HEK293 (cell line): ENCODE measurements around the gene PLA2G4E.

Experiments
- CTCF ChIA-PET: fragments of 350-600 bp; formaldehyde crosslinking; extraction: SDS; loops from one replicate; lab custom pipeline; 2021; ENCODE audit warnings: antibody characterized with exemption; lab: Yijun Ruan, JAX
- POLR2A ChIA-PET: fragments of 300-600 bp; formaldehyde crosslinking; extraction: SDS; loops from one replicate; lab custom pipeline; 2020; ENCODE audit warnings: antibody characterized with exemption, inconsistent platforms; lab: Yijun Ruan, JAX
- H3K27ac ChIP-seq: fragments of 200-500 bp; sonication (Bioruptor generic); 2 replicates; pipeline ENCODE4 v1.5.1; 2014; ENCODE audit warnings: low read depth, low read length, control low read depth, inconsistent platforms; ENCODE audit errors: extremely low read depth
- H3K36me3 ChIP-seq, 2 experiments: fragments of 200-500 bp in 1 of 2; sonication (Bioruptor generic) in 1 of 2; 1 replicate in 1 of 2; 2 replicates in 1 of 2; pipeline ENCODE4 v1.5.1; 2014 to 2017; ENCODE audit warnings: inconsistent platforms in 2 of 2, low read length in 2 of 2; ENCODE audit not compliant: control insufficient read depth in 2 of 2, insufficient read depth in 1 of 2
- H3K4me1 ChIP-seq: fragments of 200-500 bp; sonication (Bioruptor generic); 2 replicates; pipeline ENCODE4 v1.5.1; 2014; ENCODE audit warnings: mild to moderate bottlenecking, low read length, inconsistent platforms; ENCODE audit not compliant: control insufficient read depth, insufficient read depth
- H3K4me3 ChIP-seq: 2 replicates; pipeline ENCODE4 v1.5.1; 2011; ENCODE audit warnings: low read depth, mild to moderate bottlenecking, control low read depth, low read length, moderate library complexity
- H3K9me3 ChIP-seq: fragments of 200-500 bp; sonication (Bioruptor generic); 2 replicates; pipeline ENCODE4 v1.5.1; 2014; ENCODE audit warnings: low read depth, low read length, inconsistent platforms; ENCODE audit not compliant: control insufficient read depth, insufficient read depth
- GLIS1 ChIP-seq: fragments of 450-650 bp; formaldehyde crosslinking; IDR thresholded peaks from 2 replicates; pipeline ENCODE4 v1.5.1; 2016; ENCODE audit warnings: missing biosample characterization, missing genetic modification characterization
- OVOL3 ChIP-seq: fragments of 450-650 bp; formaldehyde crosslinking; IDR thresholded peaks from 2 replicates; pipeline ENCODE4 v1.5.1; 2016; ENCODE audit warnings: missing biosample characterization, missing genetic modification characterization
- PRDM6 ChIP-seq: fragments of 450-650 bp; formaldehyde crosslinking; IDR thresholded peaks from 2 replicates; pipeline ENCODE4 v1.5.1; 2017; ENCODE audit warnings: missing biosample characterization, missing genetic modification characterization
- REPIN1 ChIP-seq: fragments of 450-650 bp; formaldehyde crosslinking; IDR thresholded peaks from 2 replicates; pipeline ENCODE4 v1.5.1; 2017; ENCODE audit warnings: missing biosample characterization, missing genetic modification characterization, low read depth
- SETDB1 ChIP-seq: IDR thresholded peaks from one replicate; pipeline ENCODE4 v1.6.1; 2017; ENCODE audit warnings: mild to moderate bottlenecking, low read length, moderate library complexity, mixed read lengths; ENCODE audit not compliant: insufficient read length
- ZFHX2 ChIP-seq: fragments of 450-650 bp; formaldehyde crosslinking; conservative IDR thresholded peaks from 2 replicates; pipeline ENCODE4 v1.5.1; 2016; ENCODE audit warnings: missing biosample characterization, missing genetic modification characterization
- ZNF169 ChIP-seq: fragments of 450-650 bp; formaldehyde crosslinking; IDR thresholded peaks from 2 replicates; pipeline ENCODE4 v1.5.1; 2016; ENCODE audit warnings: missing biosample characterization, missing genetic modification characterization
- ZNF202 ChIP-seq: fragments of 450-650 bp; formaldehyde crosslinking; IDR thresholded peaks from 2 replicates; pipeline ENCODE4 v1.5.1; 2016; ENCODE audit warnings: missing biosample characterization, missing genetic modification characterization, borderline replicate concordance
- ZNF423 ChIP-seq: fragments of 450-650 bp; formaldehyde crosslinking; IDR thresholded peaks from 2 replicates; pipeline ENCODE4 v1.5.1; 2016; ENCODE audit warnings: missing biosample characterization, missing genetic modification characterization
- ZNF510 ChIP-seq: fragments of 450-650 bp; formaldehyde crosslinking; IDR thresholded peaks from 2 replicates; pipeline ENCODE4 v1.5.1; 2018; ENCODE audit warnings: mild to moderate bottlenecking, missing genetic modification characterization, missing biosample characterization; ENCODE audit not compliant: insufficient replicate concordance
- ZNF518A ChIP-seq: fragments of 450-650 bp; formaldehyde crosslinking; conservative IDR thresholded peaks from 2 replicates; pipeline ENCODE4 v1.5.1; 2016; ENCODE audit warnings: low read depth, missing biosample characterization, missing genetic modification characterization
- ZNF558 ChIP-seq: fragments of 450-650 bp; formaldehyde crosslinking; IDR thresholded peaks from 2 replicates; pipeline ENCODE4 v1.5.1; 2016; ENCODE audit warnings: missing biosample characterization, missing genetic modification characterization
- ZNF639 ChIP-seq: fragments of 450-650 bp; formaldehyde crosslinking; IDR thresholded peaks from 2 replicates; pipeline ENCODE4 v1.5.1; 2016; ENCODE audit warnings: missing biosample characterization, missing genetic modification characterization
- ZNF658 ChIP-seq: fragments of 450-650 bp; formaldehyde crosslinking; IDR thresholded peaks from 2 replicates; pipeline ENCODE4; 2016; ENCODE audit warnings: missing biosample characterization, missing genetic modification characterization
- ZNF670 ChIP-seq: fragments of 450-650 bp; formaldehyde crosslinking; IDR thresholded peaks from 2 replicates; pipeline ENCODE4 v1.5.1; 2016; ENCODE audit warnings: missing biosample characterization, missing genetic modification characterization, low read depth
- ZNF707 ChIP-seq: fragments of 450-650 bp; formaldehyde crosslinking; IDR thresholded peaks from 2 replicates; pipeline ENCODE4 v1.5.1; 2016; ENCODE audit warnings: missing biosample characterization, missing genetic modification characterization
- TF ChIP-seq, protein P1 (sequence below): fragments of 450-650 bp; formaldehyde crosslinking; IDR thresholded peaks from 2 replicates; pipeline ENCODE4 v1.5.1; 2016; ENCODE audit warnings: missing biosample characterization, missing genetic modification characterization
- TF ChIP-seq, protein P2 (sequence below): fragments of 450-650 bp; IDR thresholded peaks from 2 replicates; pipeline ENCODE4 v1.5.1; 2018; ENCODE audit warnings: missing biosample characterization, missing genetic modification characterization
- TF ChIP-seq, protein P3 (sequence below): fragments of 450-650 bp; formaldehyde crosslinking; IDR thresholded peaks from 2 replicates; pipeline ENCODE4 v1.5.1; 2016; ENCODE audit warnings: missing biosample characterization, missing genetic modification characterization, borderline replicate concordance

Gene PLA2G4E

DNA sequence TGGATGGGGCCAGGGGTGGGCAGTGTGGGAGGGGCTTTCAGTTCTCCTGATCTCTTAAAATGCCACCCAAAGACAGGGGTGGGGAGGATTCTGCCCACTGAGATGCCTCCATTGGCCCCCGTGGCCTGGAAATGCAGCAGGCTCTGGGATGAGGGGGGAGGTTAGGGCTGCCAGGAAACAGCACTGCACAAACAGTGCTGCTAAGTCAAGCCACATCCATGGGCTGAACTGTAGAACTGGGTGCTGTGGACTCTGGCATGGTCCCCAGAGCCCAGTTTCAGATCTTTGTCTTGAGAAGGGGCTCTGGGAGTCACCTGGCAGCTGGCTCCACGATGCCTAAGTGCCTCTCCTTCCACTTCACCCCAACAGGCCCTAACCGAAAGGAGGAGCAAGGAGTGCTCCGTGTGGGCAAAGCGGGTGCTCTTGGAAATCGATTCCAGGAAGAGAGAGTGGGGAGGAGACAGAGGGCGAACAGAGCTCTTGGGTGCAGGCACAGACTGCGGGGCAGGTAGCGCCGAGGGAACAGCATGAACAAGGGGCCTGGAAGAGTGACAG lies 7.8 kb downstream of the PLA2G4E start (continued):
- no peak for TF ChIP-seq ZFHX2 (tag by site-specific recombination)
- TF ChIP-seq, all 188 proteins: peak for 0

DNA sequence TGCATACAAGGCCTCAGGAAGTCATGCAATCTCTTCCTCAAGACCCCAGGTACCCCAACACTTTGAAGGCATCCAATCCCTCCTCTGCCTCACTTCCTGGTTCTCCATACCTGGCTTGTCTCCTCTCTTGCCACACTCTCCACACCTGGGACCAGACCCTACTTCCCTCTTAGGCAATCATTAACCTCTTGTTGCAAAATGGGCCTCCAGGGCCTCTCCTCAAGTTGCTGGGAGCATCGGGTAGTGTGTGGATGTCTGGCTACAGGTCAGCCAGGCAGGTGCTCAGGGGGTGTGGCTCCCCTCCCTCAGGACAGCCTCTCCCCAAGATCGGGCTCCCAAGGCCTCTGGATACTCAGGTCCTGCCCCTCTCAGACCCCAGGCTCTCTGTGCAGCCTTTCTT lies 8.6 kb downstream of the PLA2G4E start:
- ChIA-PET POLR2A (no interaction called here), CTCF (no interaction called here)
- Histone ChIP-seq H3K4me1 (no peaks in the 10 kb centered on the region), H3K9me3 (no peaks in the 10 kb centered on the region), H3K4me3 (no peak overlapping the region), H3K36me3 (no peaks in the 10 kb centered on the region), H3K27ac (no peak overlapping the region)
- TF ChIP-seq, protein P1, sequence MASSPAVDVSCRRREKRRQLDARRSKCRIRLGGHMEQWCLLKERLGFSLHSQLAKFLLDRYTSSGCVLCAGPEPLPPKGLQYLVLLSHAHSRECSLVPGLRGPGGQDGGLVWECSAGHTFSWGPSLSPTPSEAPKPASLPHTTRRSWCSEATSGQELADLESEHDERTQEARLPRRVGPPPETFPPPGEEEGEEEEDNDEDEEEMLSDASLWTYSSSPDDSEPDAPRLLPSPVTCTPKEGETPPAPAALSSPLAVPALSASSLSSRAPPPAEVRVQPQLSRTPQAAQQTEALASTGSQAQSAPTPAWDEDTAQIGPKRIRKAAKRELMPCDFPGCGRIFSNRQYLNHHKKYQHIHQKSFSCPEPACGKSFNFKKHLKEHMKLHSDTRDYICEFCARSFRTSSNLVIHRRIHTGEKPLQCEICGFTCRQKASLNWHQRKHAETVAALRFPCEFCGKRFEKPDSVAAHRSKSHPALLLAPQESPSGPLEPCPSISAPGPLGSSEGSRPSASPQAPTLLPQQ: no peak
- no peak for TF ChIP-seq ZNF558 (tag by site-specific recombination)
- TF ChIP-seq ZNF670 (tag by site-specific recombination): no peak
- no peak for TF ChIP-seq ZNF518A (tag by site-specific recombination)
- no peak for TF ChIP-seq ZNF169 (tag by site-specific recombination)
- TF ChIP-seq, protein P2, sequence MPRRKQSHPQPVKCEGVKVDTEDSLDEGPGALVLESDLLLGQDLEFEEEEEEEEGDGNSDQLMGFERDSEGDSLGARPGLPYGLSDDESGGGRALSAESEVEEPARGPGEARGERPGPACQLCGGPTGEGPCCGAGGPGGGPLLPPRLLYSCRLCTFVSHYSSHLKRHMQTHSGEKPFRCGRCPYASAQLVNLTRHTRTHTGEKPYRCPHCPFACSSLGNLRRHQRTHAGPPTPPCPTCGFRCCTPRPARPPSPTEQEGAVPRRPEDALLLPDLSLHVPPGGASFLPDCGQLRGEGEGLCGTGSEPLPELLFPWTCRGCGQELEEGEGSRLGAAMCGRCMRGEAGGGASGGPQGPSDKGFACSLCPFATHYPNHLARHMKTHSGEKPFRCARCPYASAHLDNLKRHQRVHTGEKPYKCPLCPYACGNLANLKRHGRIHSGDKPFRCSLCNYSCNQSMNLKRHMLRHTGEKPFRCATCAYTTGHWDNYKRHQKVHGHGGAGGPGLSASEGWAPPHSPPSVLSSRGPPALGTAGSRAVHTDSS (tag by site-specific recombination): no peak
- TF ChIP-seq ZNF510 (tag by site-specific recombination): no peak
- no peak for TF ChIP-seq REPIN1
- no peak for TF ChIP-seq ZNF658 (tag by site-specific recombination)
- TF ChIP-seq ZNF423 (tag by site-specific recombination): no peak
- TF ChIP-seq ZNF707 (tag by site-specific recombination): no peak
- no peak for TF ChIP-seq OVOL3 (tag by site-specific recombination)
- no peak for TF ChIP-seq ZNF639 (tag by site-specific recombination)
- no peak for TF ChIP-seq SETDB1
- TF ChIP-seq, protein P3, sequence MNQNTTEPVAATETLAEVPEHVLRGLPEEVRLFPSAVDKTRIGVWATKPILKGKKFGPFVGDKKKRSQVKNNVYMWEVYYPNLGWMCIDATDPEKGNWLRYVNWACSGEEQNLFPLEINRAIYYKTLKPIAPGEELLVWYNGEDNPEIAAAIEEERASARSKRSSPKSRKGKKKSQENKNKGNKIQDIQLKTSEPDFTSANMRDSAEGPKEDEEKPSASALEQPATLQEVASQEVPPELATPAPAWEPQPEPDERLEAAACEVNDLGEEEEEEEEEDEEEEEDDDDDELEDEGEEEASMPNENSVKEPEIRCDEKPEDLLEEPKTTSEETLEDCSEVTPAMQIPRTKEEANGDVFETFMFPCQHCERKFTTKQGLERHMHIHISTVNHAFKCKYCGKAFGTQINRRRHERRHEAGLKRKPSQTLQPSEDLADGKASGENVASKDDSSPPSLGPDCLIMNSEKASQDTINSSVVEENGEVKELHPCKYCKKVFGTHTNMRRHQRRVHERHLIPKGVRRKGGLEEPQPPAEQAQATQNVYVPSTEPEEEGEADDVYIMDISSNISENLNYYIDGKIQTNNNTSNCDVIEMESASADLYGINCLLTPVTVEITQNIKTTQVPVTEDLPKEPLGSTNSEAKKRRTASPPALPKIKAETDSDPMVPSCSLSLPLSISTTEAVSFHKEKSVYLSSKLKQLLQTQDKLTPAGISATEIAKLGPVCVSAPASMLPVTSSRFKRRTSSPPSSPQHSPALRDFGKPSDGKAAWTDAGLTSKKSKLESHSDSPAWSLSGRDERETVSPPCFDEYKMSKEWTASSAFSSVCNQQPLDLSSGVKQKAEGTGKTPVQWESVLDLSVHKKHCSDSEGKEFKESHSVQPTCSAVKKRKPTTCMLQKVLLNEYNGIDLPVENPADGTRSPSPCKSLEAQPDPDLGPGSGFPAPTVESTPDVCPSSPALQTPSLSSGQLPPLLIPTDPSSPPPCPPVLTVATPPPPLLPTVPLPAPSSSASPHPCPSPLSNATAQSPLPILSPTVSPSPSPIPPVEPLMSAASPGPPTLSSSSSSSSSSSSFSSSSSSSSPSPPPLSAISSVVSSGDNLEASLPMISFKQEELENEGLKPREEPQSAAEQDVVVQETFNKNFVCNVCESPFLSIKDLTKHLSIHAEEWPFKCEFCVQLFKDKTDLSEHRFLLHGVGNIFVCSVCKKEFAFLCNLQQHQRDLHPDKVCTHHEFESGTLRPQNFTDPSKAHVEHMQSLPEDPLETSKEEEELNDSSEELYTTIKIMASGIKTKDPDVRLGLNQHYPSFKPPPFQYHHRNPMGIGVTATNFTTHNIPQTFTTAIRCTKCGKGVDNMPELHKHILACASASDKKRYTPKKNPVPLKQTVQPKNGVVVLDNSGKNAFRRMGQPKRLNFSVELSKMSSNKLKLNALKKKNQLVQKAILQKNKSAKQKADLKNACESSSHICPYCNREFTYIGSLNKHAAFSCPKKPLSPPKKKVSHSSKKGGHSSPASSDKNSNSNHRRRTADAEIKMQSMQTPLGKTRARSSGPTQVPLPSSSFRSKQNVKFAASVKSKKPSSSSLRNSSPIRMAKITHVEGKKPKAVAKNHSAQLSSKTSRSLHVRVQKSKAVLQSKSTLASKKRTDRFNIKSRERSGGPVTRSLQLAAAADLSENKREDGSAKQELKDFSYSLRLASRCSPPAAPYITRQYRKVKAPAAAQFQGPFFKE: no peak
- TF ChIP-seq GLIS1 (tag by site-specific recombination): no peak
- no peak for TF ChIP-seq ZNF202 (tag by site-specific recombination)
- TF ChIP-seq PRDM6 (tag by site-specific recombination): no peak
